HG02981 (cell line): ENCODE measurements around the gene SLC35E2B.
"Not testable (repeated sequence)": the region's sequence is repeated elsewhere in the genome, so short reads cannot be mapped to it uniquely, and the experiment has no call there.

Source experiments
- ATAC-seq: cut with Tn5 transposase; IDR thresholded peaks from one replicate; pipeline ENCODE4 v1.9.1; 2021; ENCODE audit warnings: mild to moderate bottlenecking, moderate library complexity; ENCODE audit not compliant: unreplicated experiment

The SLC35E2B gene

GRCh38 chr1:1677718-1678580, 14.6 kb downstream of the SLC35E2B start:
- peak; percentile 63 for ATAC-seq

DNA sequence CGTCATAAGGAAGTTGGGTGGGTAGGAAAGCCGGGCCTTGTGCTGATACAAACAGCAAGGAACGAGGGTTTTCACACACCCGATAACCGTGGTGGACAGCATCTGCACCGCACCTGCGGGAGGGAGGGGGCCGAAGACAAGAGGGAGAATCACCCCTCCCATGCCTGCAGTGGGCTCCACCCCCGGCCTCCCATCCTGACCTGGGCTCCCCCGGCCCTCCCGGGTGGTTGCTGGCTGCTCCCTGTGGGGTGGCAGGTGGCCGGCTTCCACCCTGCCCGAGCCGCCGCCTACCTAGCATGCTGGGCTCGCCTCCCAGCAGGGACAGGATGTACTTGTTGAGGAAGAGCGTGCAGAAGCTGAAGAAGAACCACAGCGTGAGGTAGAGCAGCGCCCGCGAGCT, 16.5 kb downstream of the SLC35E2B start:
- not testable (repeated sequence) for ATAC-seq

DNA sequence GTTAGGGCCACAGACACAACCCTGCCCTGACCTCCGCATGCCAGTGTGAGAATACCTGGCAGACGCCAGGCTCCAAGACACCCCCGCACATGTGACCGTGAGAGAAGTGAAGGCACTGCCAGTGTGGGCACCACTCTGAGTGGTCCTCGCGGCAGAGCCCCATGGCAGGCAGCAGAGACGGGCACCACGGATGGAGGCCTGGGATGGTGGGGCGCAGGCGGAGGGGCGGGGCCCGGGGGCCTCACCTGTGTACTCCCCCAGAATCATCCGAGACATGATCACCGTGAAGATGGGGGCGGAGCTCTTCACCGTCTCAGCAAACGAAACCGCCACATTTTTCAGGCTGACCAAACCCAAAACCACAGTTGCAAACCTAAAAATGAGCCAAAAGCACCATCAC, 17.4 kb downstream of the SLC35E2B start:
- ATAC-seq = not testable (repeated sequence)

- ATAC-seq = not testable (repeated sequence)
These were observed 17.8 kb downstream of the SLC35E2B start for GRCh38 chr1:1674806-1675205.

GRCh38 chr1:1672181-1672965, 20.2 kb downstream of the SLC35E2B start:
- no peak for ATAC-seq

- no peak for ATAC-seq
These were observed 21.1 kb downstream of the SLC35E2B start for GRCh38 chr1:1671365-1672119.

DNA sequence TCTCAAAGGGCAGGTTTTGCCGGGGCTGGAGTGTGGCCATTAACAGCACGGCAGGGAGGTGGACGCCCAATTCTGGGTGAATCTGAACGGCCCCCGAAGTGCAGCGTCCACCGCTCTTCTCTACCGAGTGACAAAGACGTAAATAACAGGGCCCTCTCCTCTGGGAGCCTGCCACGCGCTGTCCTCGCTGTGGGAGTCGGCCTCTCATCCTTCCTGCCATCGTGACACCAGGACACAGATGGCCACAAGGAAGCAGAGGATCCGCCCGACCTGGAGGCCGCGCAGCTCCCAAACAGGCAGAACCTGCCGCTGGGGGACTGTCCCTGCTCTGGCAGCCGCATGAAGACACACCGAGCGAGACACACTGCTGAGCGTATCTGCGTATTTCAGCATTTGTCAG, 21.7 kb downstream of the SLC35E2B start:
- ATAC-seq = no peak

DNA sequence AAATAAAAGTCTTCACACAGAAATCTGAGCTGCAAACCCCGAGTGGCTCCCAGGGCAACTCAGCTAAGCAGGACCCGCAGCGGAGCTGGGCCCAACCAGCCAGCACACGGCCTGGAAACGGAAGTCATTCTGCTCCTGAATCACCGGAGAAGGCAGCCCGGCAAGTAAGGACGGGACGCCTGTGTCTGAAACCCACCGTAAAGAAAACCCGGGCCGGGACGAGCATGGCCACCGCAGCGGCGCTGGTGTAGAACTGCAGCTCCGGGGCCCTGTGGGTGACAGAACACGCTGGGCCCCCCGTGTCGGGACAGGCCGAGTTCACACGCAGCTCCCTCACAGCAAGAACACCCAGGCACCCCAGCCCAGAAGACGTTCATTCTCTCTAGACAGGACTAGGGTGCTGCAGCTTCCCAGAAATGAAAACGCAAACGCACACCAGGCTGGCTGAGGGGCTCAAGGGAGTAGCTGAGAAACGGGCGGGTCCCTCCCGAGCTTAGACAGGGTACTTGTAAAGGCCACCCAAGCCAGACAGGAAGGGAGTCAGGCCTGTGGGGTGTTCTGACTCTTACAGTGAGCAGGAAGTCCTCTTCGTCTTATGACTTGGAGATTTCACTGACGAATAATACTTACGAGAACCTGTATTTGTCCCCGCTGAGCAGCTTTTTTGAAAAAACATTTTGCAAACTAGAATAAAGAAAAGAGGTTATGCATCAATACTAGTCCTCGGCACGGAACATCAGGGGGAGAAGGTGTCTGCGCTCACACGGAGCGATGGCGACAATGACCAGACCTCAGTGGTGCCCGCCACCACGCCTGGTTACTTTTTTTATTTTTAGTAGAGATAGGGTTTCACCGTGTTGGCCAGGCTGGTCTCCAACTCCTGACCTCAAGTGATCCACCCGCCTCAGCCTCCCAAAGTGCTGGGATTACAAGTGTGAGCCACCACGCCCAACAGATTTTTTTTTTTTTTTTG, 22.8 kb downstream of the SLC35E2B start:
- ATAC-seq = no peak

DNA sequence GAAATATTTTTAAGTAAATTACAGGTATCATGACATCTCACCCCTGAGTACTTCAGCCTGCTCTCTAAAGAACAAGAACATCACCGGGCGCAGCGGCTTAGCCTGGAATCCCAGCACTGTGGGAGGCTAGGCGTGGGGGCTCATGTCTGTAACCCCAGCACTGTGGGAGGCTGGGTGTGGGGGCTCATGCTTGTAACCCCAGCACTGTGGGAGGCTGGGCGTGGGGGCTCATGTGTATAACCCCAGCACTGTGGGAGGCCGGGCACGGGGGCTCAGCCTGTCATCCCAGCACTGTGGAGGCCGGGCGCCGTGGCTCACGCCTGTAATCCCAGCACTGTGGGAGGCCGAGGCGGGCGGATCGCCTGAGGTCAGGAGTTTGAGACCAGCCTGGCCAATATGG, 26.1 kb downstream of the SLC35E2B start:
- no peak for ATAC-seq

- ATAC-seq = no peak
These were observed 26.8 kb downstream of the SLC35E2B start for GRCh38 chr1:1665815-1666251.

GRCh38 chr1:1664941-1665814, 27.4 kb downstream of the SLC35E2B start:
- ATAC-seq = no peak

DNA sequence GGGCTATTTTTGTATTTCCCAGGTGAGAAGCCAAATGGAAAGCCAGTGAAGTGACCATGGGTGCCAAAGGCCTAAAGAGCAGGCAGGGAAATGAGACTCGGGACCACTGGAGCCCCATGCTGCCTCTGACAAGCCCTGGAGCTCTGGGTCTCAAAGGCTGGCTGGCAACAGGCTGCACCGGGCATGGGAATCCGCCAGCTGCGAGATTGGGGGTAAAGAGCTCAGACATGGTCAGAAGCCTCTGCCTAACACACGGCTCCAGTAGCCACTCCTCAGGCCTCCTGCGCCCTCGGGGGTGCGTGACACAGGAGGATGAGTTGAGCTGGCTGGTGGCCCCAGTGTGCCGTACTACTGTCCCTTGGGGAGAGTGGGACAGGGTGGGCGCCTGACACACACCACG, 28.3 kb downstream of the SLC35E2B start:
- ATAC-seq = not testable (repeated sequence)

- ATAC-seq = not testable (repeated sequence)
These were observed 29.6 kb downstream of the SLC35E2B start for GRCh38 chr1:1662830-1663560.

DNA sequence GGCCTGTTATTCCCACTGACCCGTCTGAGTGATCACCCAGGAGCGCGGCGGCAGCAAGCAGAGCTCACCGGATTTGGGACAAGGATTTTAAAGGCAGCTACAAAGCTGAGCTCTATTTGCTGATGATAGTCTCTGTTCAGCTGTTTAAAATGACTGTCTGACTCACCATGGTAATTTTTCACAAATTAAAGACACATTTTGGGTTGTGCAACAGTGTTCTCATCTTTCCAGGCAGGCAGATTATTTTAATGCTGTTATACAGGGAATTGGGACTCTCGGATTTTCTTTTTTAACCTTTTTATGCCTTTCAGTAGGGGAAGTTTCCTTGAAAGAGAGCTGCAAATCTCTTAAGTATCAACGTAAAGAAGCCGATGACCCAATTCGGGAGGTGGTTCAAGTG, 30.2 kb downstream of the SLC35E2B start:
- ATAC-seq = not testable (repeated sequence)

DNA sequence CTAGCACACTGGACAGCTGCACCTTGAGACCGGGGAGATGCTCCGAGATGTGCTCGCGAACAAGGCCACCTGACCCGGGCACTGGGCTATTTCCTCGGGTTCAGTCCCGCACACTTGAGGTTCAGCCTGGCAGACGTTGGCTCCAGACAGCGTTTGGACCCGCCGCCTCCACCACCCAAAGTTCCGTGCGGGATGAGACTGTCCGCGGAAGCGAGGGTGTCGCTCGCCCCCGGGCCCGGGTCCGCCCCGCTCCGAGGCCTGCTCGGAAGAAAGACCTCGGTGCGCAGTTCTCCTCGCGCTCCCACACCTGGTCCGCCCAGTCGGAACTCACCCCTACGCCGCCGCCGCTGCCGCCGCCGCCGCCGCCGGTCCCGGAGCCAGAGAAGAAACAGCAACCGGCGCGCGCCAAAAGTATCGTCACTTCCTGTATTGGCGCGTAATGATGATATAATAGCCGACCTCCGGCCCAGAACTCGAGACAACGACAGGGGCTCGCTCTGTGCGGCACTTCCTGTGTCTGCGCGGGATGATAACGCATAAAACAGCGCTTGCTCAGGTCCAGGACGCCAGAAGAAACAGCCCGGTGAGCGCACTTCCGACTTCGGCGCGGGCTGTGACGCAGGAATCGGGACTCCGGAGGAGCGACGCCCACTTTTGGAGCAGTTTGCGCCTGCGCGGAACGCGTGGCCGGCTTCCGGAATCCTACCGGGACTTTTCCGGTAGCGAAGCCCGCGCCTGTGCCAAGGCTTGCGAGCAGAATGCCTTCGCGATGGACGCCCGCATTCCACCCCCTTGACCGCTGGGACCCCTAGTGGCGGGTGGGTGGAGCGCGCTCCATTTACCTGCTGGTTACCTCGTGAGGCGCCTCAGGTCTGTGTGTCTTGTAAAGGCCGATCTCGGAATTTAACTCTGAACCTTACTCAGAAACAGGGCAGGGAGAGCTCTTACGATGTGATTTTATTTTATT, 33.7 kb downstream of the SLC35E2B start, which contains the start of gene CDK11B:
Gene CDK11B, minus strand, starts transcription at position 422 of the 967 bp plus-strand sequence. CDS start 1,519 bp downstream, outside the sequence.
- peak; percentile 84 for ATAC-seq

GRCh38 chr1:1648265-1648664, 44.3 kb downstream of the SLC35E2B start:
- not testable (repeated sequence) for ATAC-seq
